ENCODE results near the gene RPEL1. TPM values are rescaled to one million over a fixed set of nuclear protein-coding genes. Genes with fewer than 3 reads are reported as not detected.
"Not testable (repeated sequence)": the region's sequence is repeated elsewhere in the genome, so short reads cannot be mapped to it uniquely, and the experiment has no call there.

Gene RPEL1
- total RNA-seq (not detected), polyA plus RNA-seq (ENCODE audit: insufficient read depth in 1 of 8, insufficient read length in 8 of 8, low replicate concordance in 1 of 8) (under 1 TPM in 4 of 8 donors, not detected in 4; 0.08 to 0.12 (median 0.10) TPM)
- long read RNA-seq, donor 1 = 0 reads
- long read RNA-seq, donor 2 = 0 reads
- long read RNA-seq, donor 3 = 0 reads
- long read RNA-seq, donor 4, partial matches to known transcripts = 0 of 1 reads
- long read RNA-seq, donor 4, other reads (novel, unspliced or antisense) = 0 of 1 reads
- long read RNA-seq, donor 5 = 0 reads
- long read RNA-seq, donor 6 = 0 reads
- long read RNA-seq, donor 7 = 0 reads
- long read RNA-seq, donor 8, transcript RPEL1-201 (1 exons, 2,130 nt) = major isoform, 6 of 6 reads
- long read RNA-seq, donor 8, partial matches to known transcripts = 0 of 6 reads
- long read RNA-seq, donor 8, other reads (novel, unspliced or antisense) = 0 of 6 reads
- long read RNA-seq, donor 9, partial matches to known transcripts = 0 of 1 reads
- long read RNA-seq, donor 9, other reads (novel, unspliced or antisense) = 0 of 1 reads
- long read RNA-seq, donor 10 = 0 reads
- long read RNA-seq, donor 11 = 0 reads

DNA sequence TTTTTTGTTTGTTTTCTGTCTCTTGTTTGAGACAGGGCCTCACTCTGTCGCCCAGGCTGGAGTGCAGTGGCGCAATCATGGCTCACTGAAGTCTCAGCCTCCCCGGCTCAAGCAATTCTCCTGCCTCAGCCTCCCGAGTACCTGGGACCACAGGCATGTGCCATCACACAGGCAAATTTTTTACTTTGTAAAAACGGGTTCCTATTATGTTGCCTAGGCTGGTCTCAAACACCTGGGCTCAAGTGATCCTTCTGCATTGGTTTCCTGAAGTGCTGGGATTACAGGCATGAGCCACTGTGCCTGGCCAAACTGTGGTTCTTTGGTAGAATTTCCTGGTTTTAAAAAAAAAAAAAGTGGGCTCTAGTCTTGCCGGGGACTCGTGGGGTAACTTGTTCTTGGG is at the start of gene RPEL1:
Gene RPEL1 (plus strand): TSS at position 301 of the 400 bp plus-strand sequence. CDS start 110 bp downstream, outside the sequence.
- not testable (repeated sequence) for H3K36me3 ChIP-seq (ENCODE audit: control insufficient read depth, insufficient read depth, low read length); DNase-seq; H3K27ac ChIP-seq (ENCODE audit: low read length); H3K4me1 ChIP-seq (ENCODE audit: control insufficient read depth, insufficient read depth, low read length); H3K9me3 ChIP-seq (replicated peaks; ENCODE audit: control insufficient read depth, low read depth, low read length); H3K27me3 ChIP-seq (ENCODE audit: control insufficient read depth, insufficient read depth, low read length); H3K4me3 ChIP-seq (ENCODE audit: low read length)
- 83% methylated on average over 5 of the region's 7 CpGs for WGBS (ENCODE audit: insufficient coverage)

- 94% methylated on average over 2 of the region's 2 CpGs for WGBS (ENCODE audit: insufficient coverage)
These were observed 49.2 kb upstream of the RPEL1 start for GRCh38 chr10:103196516-103196915.

GRCh38 chr10:103197174-103197573 is 48.5 kb upstream of the RPEL1 start:
- H3K4me3 ChIP-seq (ENCODE audit: low read length) = no peak overlapping the region
- no peaks in the 10 kb centered on the region for H3K27me3 ChIP-seq (ENCODE audit: control insufficient read depth, insufficient read depth, low read length)
- H3K27ac ChIP-seq (ENCODE audit: low read length) = no peak overlapping the region
- peak; percentile 59 for DNase-seq
- no peaks in the 10 kb centered on the region for H3K9me3 ChIP-seq (replicated peaks; ENCODE audit: control insufficient read depth, low read depth, low read length)
- H3K4me1 ChIP-seq (ENCODE audit: control insufficient read depth, insufficient read depth, low read length) = peaks cover 7% of the 10 kb centered on the region
- H3K36me3 ChIP-seq (ENCODE audit: control insufficient read depth, insufficient read depth, low read length) = no peaks in the 10 kb centered on the region
- WGBS (ENCODE audit: insufficient coverage) = 100% methylated on average over 3 of the region's 3 CpGs

More at GRCh38 chr10:103196516-103196915, 49.2 kb upstream of the RPEL1 start:
- Histone ChIP-seq H3K27ac (ENCODE audit: low read length) (no peak overlapping the region), H3K4me3 (ENCODE audit: low read length) (no peak overlapping the region), H3K4me1 (ENCODE audit: control insufficient read depth, insufficient read depth, low read length) (peaks cover 7% of the 10 kb centered on the region), H3K36me3 (ENCODE audit: control insufficient read depth, insufficient read depth, low read length) (no peaks in the 10 kb centered on the region), H3K9me3 (replicated peaks; ENCODE audit: control insufficient read depth, low read depth, low read length) (no peaks in the 10 kb centered on the region), H3K27me3 (ENCODE audit: control insufficient read depth, insufficient read depth, low read length) (no peaks in the 10 kb centered on the region)
- DNase-seq = no peak

GRCh38 chr10:103197903-103198302 is 47.8 kb upstream of the RPEL1 start:
- Histone ChIP-seq H3K4me1 (ENCODE audit: control insufficient read depth, insufficient read depth, low read length) (peaks cover 7% of the 10 kb centered on the region), H3K9me3 (replicated peaks; ENCODE audit: control insufficient read depth, low read depth, low read length) (no peaks in the 10 kb centered on the region), H3K27ac (ENCODE audit: low read length) (no peak overlapping the region), H3K27me3 (ENCODE audit: control insufficient read depth, insufficient read depth, low read length) (no peaks in the 10 kb centered on the region), H3K36me3 (ENCODE audit: control insufficient read depth, insufficient read depth, low read length) (no peaks in the 10 kb centered on the region), H3K4me3 (ENCODE audit: low read length) (no peak overlapping the region)
- WGBS (ENCODE audit: insufficient coverage) = 60% methylated on average over 1 of the region's 2 CpGs
- no peak for DNase-seq

GRCh38 chr10:103198648-103199047 is 47.0 kb upstream of the RPEL1 start:
- Histone ChIP-seq H3K27ac (ENCODE audit: low read length) (no peak overlapping the region), H3K4me3 (ENCODE audit: low read length) (no peak overlapping the region), H3K27me3 (ENCODE audit: control insufficient read depth, insufficient read depth, low read length) (no peaks in the 10 kb centered on the region), H3K36me3 (ENCODE audit: control insufficient read depth, insufficient read depth, low read length) (no peaks in the 10 kb centered on the region), H3K4me1 (ENCODE audit: control insufficient read depth, insufficient read depth, low read length) (peaks cover 3% of the 10 kb centered on the region), H3K9me3 (replicated peaks; ENCODE audit: control insufficient read depth, low read depth, low read length) (no peaks in the 10 kb centered on the region)
- DNase-seq = no peak
- WGBS (ENCODE audit: insufficient coverage) = no CpG with 5 or more reads among the region's 8 CpGs

DNA sequence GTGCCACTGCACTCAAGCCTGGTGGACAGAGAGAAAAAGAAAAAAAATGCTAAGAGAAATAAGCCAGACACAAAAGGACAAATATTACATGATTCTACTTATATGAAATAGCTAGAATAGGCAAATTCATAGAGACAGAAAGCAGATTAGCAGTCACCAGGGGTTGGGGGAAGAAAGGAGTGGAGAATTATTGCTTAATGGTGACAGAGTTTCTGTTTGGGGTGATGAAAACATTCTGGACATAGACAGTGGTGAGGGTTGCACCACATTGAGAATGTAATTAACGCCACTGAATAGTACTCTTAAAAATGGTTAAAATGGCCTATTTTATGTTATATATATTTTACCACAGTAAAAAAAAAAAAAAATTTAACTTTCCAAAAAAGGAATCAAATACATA is 46.2 kb upstream of the RPEL1 start:
- no CpG with 5 or more reads among the region's 1 CpG for WGBS (ENCODE audit: insufficient coverage)
- no peak overlapping the region for H3K27ac ChIP-seq (ENCODE audit: low read length)

DNA sequence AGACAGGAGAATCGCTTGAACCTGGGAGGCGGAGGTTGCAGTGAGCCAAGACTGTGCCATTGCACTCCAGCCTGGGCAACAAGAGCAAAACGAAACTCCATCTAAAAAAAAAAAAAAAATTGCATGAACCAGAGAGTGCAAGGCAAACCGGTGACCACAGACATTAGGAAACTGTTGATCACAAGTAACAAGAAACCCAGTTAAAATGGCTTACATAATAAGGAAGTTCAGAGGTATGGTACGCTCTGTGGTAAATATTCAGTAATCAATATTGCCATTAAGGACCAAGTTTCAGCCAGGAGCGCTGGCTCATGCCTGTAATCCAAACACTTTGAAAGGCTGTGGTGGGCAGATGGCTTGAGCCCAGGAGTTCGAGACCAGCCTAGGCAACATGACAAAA is 43.4 kb upstream of the RPEL1 start:
- WGBS (ENCODE audit: insufficient coverage) = 91% methylated on average over 3 of the region's 7 CpGs
- no peaks in the 10 kb centered on the region for H3K4me1 ChIP-seq (ENCODE audit: control insufficient read depth, insufficient read depth, low read length)
- no peaks in the 10 kb centered on the region for H3K36me3 ChIP-seq (ENCODE audit: control insufficient read depth, insufficient read depth, low read length)
- H3K27me3 ChIP-seq (ENCODE audit: control insufficient read depth, insufficient read depth, low read length) = no peaks in the 10 kb centered on the region
- no peak for DNase-seq
- no peaks in the 10 kb centered on the region for H3K9me3 ChIP-seq (replicated peaks; ENCODE audit: control insufficient read depth, low read depth, low read length)
- H3K27ac ChIP-seq (ENCODE audit: low read length) = no peak overlapping the region
- H3K4me3 ChIP-seq (ENCODE audit: low read length) = no peak overlapping the region

More for the DNA sequence above, 46.2 kb upstream of the RPEL1 start:
- Histone ChIP-seq H3K4me1 (ENCODE audit: control insufficient read depth, insufficient read depth, low read length) (no peaks in the 10 kb centered on the region), H3K27me3 (ENCODE audit: control insufficient read depth, insufficient read depth, low read length) (no peaks in the 10 kb centered on the region), H3K36me3 (ENCODE audit: control insufficient read depth, insufficient read depth, low read length) (no peaks in the 10 kb centered on the region), H3K4me3 (ENCODE audit: low read length) (no peak overlapping the region), H3K9me3 (replicated peaks; ENCODE audit: control insufficient read depth, low read depth, low read length) (no peaks in the 10 kb centered on the region)
- DNase-seq = no peak

DNA sequence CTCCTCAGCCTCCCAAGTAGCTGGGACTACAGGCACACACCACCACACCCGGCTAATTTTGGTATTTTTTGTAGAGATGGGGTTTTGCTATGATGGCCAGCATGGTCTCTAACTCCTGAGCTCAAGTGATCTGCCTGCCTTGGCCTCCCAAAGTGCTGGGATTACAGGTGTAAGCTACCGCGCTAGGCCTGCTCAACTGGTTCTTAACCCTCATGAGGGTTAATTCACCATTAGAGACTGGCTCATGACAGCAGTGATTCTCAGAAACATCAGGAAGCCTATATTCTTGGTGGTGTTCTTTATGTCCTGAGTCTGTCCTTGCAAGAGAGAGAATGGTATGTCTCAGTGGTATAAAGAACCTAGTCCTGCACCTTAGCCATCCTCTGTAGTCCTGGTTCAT is 42.2 kb upstream of the RPEL1 start:
- 100% methylated on average over 1 of the region's 3 CpGs for WGBS (ENCODE audit: insufficient coverage)
- H3K27me3 ChIP-seq (ENCODE audit: control insufficient read depth, insufficient read depth, low read length) = no peaks in the 10 kb centered on the region

DNA sequence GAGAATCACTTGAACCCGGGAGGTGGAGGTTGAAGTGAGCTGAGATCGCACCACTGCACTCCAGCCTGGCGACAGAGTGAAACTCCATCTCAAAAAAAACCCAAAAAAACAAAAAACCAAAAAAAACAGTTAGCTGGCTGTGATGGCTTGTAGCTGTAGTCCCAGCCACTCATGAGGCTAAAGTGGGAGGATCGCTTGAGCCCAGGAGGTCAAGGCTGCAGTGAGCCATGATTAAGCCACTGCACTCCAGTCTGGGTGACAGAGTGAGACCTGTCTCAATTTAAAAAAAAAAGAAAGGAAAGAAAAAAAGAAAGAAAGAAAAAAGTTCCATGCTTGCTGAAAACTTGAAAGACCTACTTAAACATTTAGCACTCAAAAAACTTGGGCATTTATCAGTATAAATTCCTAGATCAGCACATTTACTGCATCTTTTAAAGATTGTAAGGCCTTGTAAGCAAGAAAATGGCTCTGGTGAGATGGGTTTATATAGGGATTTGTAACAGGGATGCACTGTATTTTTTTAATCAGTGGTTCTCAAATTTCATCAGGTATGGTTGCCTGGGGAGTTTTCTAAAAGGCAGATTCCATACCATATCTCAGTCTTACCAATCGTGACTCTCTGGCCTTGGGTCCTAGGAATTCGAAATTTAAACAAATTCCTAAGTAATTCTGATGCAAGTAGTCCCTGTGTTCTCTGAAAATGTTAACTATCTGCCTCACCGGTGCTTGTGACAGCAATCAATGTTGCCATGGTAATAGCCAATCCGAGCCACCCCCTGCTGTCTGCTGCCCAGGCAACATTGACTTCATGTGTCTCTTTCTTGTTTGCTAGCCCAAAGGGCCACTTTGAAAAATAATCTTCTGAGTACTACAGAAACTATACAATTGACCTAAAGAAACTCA is 41.1 kb upstream of the RPEL1 start:
- WGBS (ENCODE audit: insufficient coverage) = 28% methylated on average over 5 of the region's 8 CpGs
- Histone ChIP-seq H3K36me3 (ENCODE audit: control insufficient read depth, insufficient read depth, low read length) (no peaks in the 10 kb centered on the region), H3K27me3 (ENCODE audit: control insufficient read depth, insufficient read depth, low read length) (no peaks in the 10 kb centered on the region), H3K27ac (ENCODE audit: low read length) (no peak overlapping the region), H3K4me3 (ENCODE audit: low read length) (no peak overlapping the region), H3K4me1 (ENCODE audit: control insufficient read depth, insufficient read depth, low read length) (peaks cover 2% of the 10 kb centered on the region), H3K9me3 (replicated peaks; ENCODE audit: control insufficient read depth, low read depth, low read length) (no peaks in the 10 kb centered on the region)
- DNase-seq = no peak

More for the DNA sequence above, 42.2 kb upstream of the RPEL1 start:
- Histone ChIP-seq H3K4me1 (ENCODE audit: control insufficient read depth, insufficient read depth, low read length) (peaks cover 2% of the 10 kb centered on the region), H3K27ac (ENCODE audit: low read length) (no peak overlapping the region), H3K9me3 (replicated peaks; ENCODE audit: control insufficient read depth, low read depth, low read length) (no peaks in the 10 kb centered on the region), H3K36me3 (ENCODE audit: control insufficient read depth, insufficient read depth, low read length) (no peaks in the 10 kb centered on the region), H3K4me3 (ENCODE audit: low read length) (no peak overlapping the region)
- no peak for DNase-seq

- not testable (repeated sequence) for H3K4me3 ChIP-seq (ENCODE audit: low read length); H3K36me3 ChIP-seq (ENCODE audit: control insufficient read depth, insufficient read depth, low read length); H3K9me3 ChIP-seq (replicated peaks; ENCODE audit: control insufficient read depth, low read depth, low read length); H3K27me3 ChIP-seq (ENCODE audit: control insufficient read depth, insufficient read depth, low read length); H3K27ac ChIP-seq (ENCODE audit: low read length); DNase-seq; H3K4me1 ChIP-seq (ENCODE audit: control insufficient read depth, insufficient read depth, low read length)
- 65% methylated on average over 4 of the region's 4 CpGs for WGBS (ENCODE audit: insufficient coverage)
These were observed 40.3 kb upstream of the RPEL1 start for GRCh38 chr10:103205401-103205800.
